SU-DHL-6 (cell line): ENCODE results near the gene ADAM19.

ENCODE experiments used
- H2AFZ ChIP-seq: fragments of 200-600 bp; sonication (generic); 2 replicates; pipeline ENCODE4 v1.6.1; 2014; ENCODE audit warnings: low read depth, mild to moderate bottlenecking, moderate library complexity, mixed read lengths, antibody characterized with exemption, low read length; ENCODE audit not compliant: severe bottlenecking
- H3F3A ChIP-seq: fragments of 200-600 bp; shearing (Covaris generic); 2 replicates; pipeline ENCODE4 v1.6.0; 2016; ENCODE audit warnings: antibody characterized with exemption, mild to moderate bottlenecking; ENCODE audit not compliant: insufficient read depth
- H3K27ac ChIP-seq: fragments of 200-600 bp; sonication (generic); 2 replicates; pipeline ENCODE4 v1.5.1; 2016; ENCODE audit warnings: low read depth, mild to moderate bottlenecking, low read length, moderate library complexity, mixed read lengths
- H3K27me3 ChIP-seq: fragments of 200-600 bp; sonication (generic), shearing (Covaris generic); 2 replicates; pipeline ENCODE4 v1.6.0; 2014; ENCODE audit warnings: mild to moderate bottlenecking, low read length
- H3K36me3 ChIP-seq: fragments of 200-600 bp; sonication (generic); 2 replicates; pipeline ENCODE4 v1.6.1; 2014; ENCODE audit warnings: mild to moderate bottlenecking, low read length, mixed read lengths
- H3K4me2 ChIP-seq: fragments of 300-600, 200-600 bp; shearing (Covaris generic), sonication (generic); 2 replicates; pipeline ENCODE4 v1.6.0; 2014; ENCODE audit warnings: low read length, low read depth, mild to moderate bottlenecking; ENCODE audit not compliant: poor library complexity, severe bottlenecking
- H3K4me3 ChIP-seq: fragments of 200-600 bp; sonication (generic); 2 replicates; pipeline ENCODE4 v1.5.1; 2014; ENCODE audit warnings: antibody characterized with exemption, low read length, mild to moderate bottlenecking, mixed read lengths; ENCODE audit not compliant: insufficient read depth, poor library complexity, severe bottlenecking
- H3K79me2 ChIP-seq: fragments of 200-600 bp; sonication (generic); 2 replicates; pipeline ENCODE4 v1.6.1; 2014; ENCODE audit warnings: mild to moderate bottlenecking, low read length, moderate library complexity; ENCODE audit not compliant: insufficient read depth
- H3K9ac ChIP-seq: fragments of 200-600 bp; sonication (generic); 2 replicates; pipeline ENCODE4 v1.7.0; 2014; ENCODE audit warnings: mild to moderate bottlenecking, low read length
- H3K9me2 ChIP-seq: fragments of 200-600 bp; sonication (generic); replicated peaks from 2 replicates; pipeline ENCODE4 v1.6.1; 2014; ENCODE audit warnings: low read length; ENCODE audit not compliant: insufficient read depth
- H3K9me3 ChIP-seq: fragments of 200-600 bp; sonication (generic); 2 replicates; pipeline ENCODE4 v1.6.1; 2014; ENCODE audit warnings: low read length, mixed read lengths; ENCODE audit not compliant: insufficient read depth
- H4K20me1 ChIP-seq: fragments of 200-600 bp; sonication (generic); 2 replicates; pipeline ENCODE4 v1.6.1; 2014; ENCODE audit warnings: low read depth, mild to moderate bottlenecking, antibody characterized with exemption, low read length, moderate library complexity, mixed read lengths
- CTCF ChIP-seq: fragments of 200-600 bp; sonication (generic); IDR thresholded peaks from one replicate; pipeline ENCODE4 v1.5.1; 2017; ENCODE audit warnings: antibody characterized with exemption, mild to moderate bottlenecking, low read length, moderate library complexity; ENCODE audit not compliant: insufficient read depth, poor library complexity, severe bottlenecking
- EZH2phosphoT487 ChIP-seq: fragments of 200-600 bp; sonication (generic), shearing (Covaris generic); conservative IDR thresholded peaks from 2 replicates; pipeline ENCODE4 v1.6.1; 2018; ENCODE audit warnings: mild to moderate bottlenecking, antibody characterized with exemption, low read length, moderate library complexity, mixed read lengths

ADAM19 gene

DNA sequence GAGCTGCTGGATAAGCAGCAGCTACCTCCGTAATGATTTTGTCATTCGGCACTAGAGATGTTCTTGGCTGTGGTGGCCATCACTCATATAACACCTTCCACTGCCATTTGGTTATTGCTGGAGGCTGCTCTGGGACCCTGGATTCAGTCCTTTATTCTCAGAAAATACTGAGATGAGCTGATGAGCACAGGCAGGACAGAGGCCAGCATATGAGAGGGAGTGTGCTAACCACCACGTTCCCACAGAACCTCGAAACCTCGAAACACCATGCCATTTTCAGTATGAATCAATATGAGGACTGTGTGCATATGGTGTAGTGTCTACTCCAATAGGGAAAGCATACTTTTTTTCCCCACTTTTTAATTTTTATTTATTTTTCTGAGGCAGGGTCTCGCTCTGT is 56.6 kb downstream of the ADAM19 start:
- Histone ChIP-seq H3K27ac (no peak overlapping the region), H3K4me3 (no peak overlapping the region), H3K36me3 (peaks cover 4% of the 10 kb centered on the region; the same call in 1 of the 2 replicates), H3K9ac (no peak overlapping the region), H3K4me2 (no peak overlapping the region), H3F3A (no peaks in the 10 kb centered on the region), H3K27me3 (no peaks in the 10 kb centered on the region), H3K9me2 (no peaks in the 10 kb centered on the region), H3K9me3 (no peaks in the 10 kb centered on the region), H2AFZ (no peak overlapping the region), H4K20me1 (no peaks in the 10 kb centered on the region), H3K79me2 (0 out of 2 replicates have a peak, but pooled peaks cover 3% of the 10 kb centered on the region)
- TF ChIP-seq CTCF (no peak), EZH2phosphoT487 (no peak)

GRCh38 chr5:157516626-157517325 is 58.8 kb downstream of the ADAM19 start:
- Histone ChIP-seq H3K4me3 (no peak overlapping the region), H3K36me3 (peaks cover 17% of the 10 kb centered on the region; the same call in 1 of the 2 replicates), H3K4me2 (no peak overlapping the region), H3K27me3 (no peaks in the 10 kb centered on the region), H3K9me2 (no peaks in the 10 kb centered on the region), H4K20me1 (no peaks in the 10 kb centered on the region), H3K9me3 (no peaks in the 10 kb centered on the region), H3F3A (no peaks in the 10 kb centered on the region; the same call in 1 of the 2 replicates), H2AFZ (no peak overlapping the region), H3K27ac (no peak overlapping the region), H3K79me2 (no peaks in the 10 kb centered on the region), H3K9ac (no peak overlapping the region)
- TF ChIP-seq CTCF, result no peak
- TF ChIP-seq EZH2phosphoT487, result no peak

- Histone ChIP-seq H3K36me3 (peaks cover 17% of the 10 kb centered on the region; the same call in 1 of the 2 replicates), H2AFZ (no peak overlapping the region), H3K4me3 (no peak overlapping the region), H3K9me2 (no peaks in the 10 kb centered on the region), H3F3A (peaks cover 5% of the 10 kb centered on the region; the same call in 1 of the 2 replicates), H3K9me3 (no peaks in the 10 kb centered on the region), H3K79me2 (no peaks in the 10 kb centered on the region), H3K9ac (no peak overlapping the region), H3K4me2 (no peak overlapping the region), H4K20me1 (no peaks in the 10 kb centered on the region), H3K27me3 (no peaks in the 10 kb centered on the region), H3K27ac (no peak overlapping the region)
- TF ChIP-seq CTCF (no peak), EZH2phosphoT487 (no peak)
Measured at GRCh38 chr5:157516006-157516405, 59.6 kb downstream of the ADAM19 start.
